Measurements from ENCODE around the gene TRAT1.
"Not testable (repeated sequence)": the region's sequence is repeated elsewhere in the genome, so short reads cannot be mapped to it uniquely, and the experiment has no call there.

TRAT1 gene

GRCh38 chr3:108822123-108822897 is at the start of gene TRAT1:
TSS of gene TRAT1 (plus strand) at chr3:108822786. CDS start at chr3:108822928, 142 bp downstream.
- no peak for FAIRE-seq

GRCh38 chr3:108775649-108776048 is 46.9 kb upstream of the TRAT1 start:
- FAIRE-seq, result no peak

GRCh38 chr3:108779496-108779895 is 43.1 kb upstream of the TRAT1 start:
- FAIRE-seq, result no peak

GRCh38 chr3:108780235-108780634 is 42.4 kb upstream of the TRAT1 start:
- no peak for FAIRE-seq

- no peak for FAIRE-seq
Measured at GRCh38 chr3:108791473-108791872, 31.1 kb upstream of the TRAT1 start.

- FAIRE-seq, result no peak
Measured at GRCh38 chr3:108804437-108804836, 18.1 kb upstream of the TRAT1 start.

GRCh38 chr3:108804966-108805365 is 17.6 kb upstream of the TRAT1 start:
- FAIRE-seq, result no peak

- no peak for FAIRE-seq
Measured at GRCh38 chr3:108806316-108806715, 16.3 kb upstream of the TRAT1 start.

GRCh38 chr3:108818404-108818803 is 4.2 kb upstream of the TRAT1 start:
- FAIRE-seq, result no peak

GRCh38 chr3:108820586-108820985 is 2.0 kb upstream of the TRAT1 start:
- FAIRE-seq, result no peak

GRCh38 chr3:108823227-108823626 is 641 bp downstream of the TRAT1 start:
- no peak for FAIRE-seq

- not testable (repeated sequence) for FAIRE-seq
Measured at GRCh38 chr3:108823803-108824202, 1.2 kb downstream of the TRAT1 start.

GRCh38 chr3:108826309-108827187 is 4.0 kb downstream of the TRAT1 start:
- FAIRE-seq, result no peak

- FAIRE-seq, result no peak
Measured at GRCh38 chr3:108830381-108830780, 7.8 kb downstream of the TRAT1 start.

GRCh38 chr3:108830991-108831614 is 8.5 kb downstream of the TRAT1 start:
- FAIRE-seq, result no peak

- FAIRE-seq, result no peak
Measured at GRCh38 chr3:108833611-108834010, 11.0 kb downstream of the TRAT1 start.

- no peak for FAIRE-seq
Measured at GRCh38 chr3:108834551-108834950, 12.0 kb downstream of the TRAT1 start.

GRCh38 chr3:108835101-108835500 is 12.5 kb downstream of the TRAT1 start:
- no peak for FAIRE-seq

- no peak for FAIRE-seq
Measured at GRCh38 chr3:108838436-108838835, 15.8 kb downstream of the TRAT1 start.

GRCh38 chr3:108845709-108846293 is 23.2 kb downstream of the TRAT1 start:
- FAIRE-seq, result no peak

- FAIRE-seq, result no peak
Measured at GRCh38 chr3:108847187-108847586, 24.6 kb downstream of the TRAT1 start.

- no peak for FAIRE-seq
Measured at GRCh38 chr3:108849075-108849474, 26.5 kb downstream of the TRAT1 start.

GRCh38 chr3:108861401-108861800 is 38.8 kb downstream of the TRAT1 start:
- no peak for FAIRE-seq

Data from G401.6 (cell line).